Measurements from ENCODE around the gene CDH4. TPM values are rescaled to one million over a fixed set of nuclear protein-coding genes. Genes with fewer than 3 reads are reported as not detected.

CDH4 gene
- total RNA-seq, 1 experiment from 2014 or later, result not detected

- no peak for DNase-seq
- no peaks in the 10 kb centered on the region for H3K27me3 ChIP-seq (replicated peaks; ENCODE audit: control insufficient read depth, insufficient read depth, low read length)
- H3K4me1 Mint-ChIP-seq (ENCODE audit: low read depth, unreplicated experiment), result no peaks in the 10 kb centered on the region
- no peaks in the 10 kb centered on the region for H3K36me3 Mint-ChIP-seq (ENCODE audit: insufficient read depth, unreplicated experiment)
- H3K9me3 Mint-ChIP-seq (ENCODE audit: unreplicated experiment), result peaks cover 10% of the 10 kb centered on the region
- peaks cover 24% of the 10 kb centered on the region for H3K9me3 ChIP-seq
- ChIA-PET POLR2A (interaction anchor here (0.5 kb wide), 1 partner anchor 9 kb away, joined by 3 read pairs; no protein-coding TSS in a partner anchor), CTCF (interaction anchor here (0.6 kb wide), 1 partner anchor 12 kb away, joined by 3 read pairs; no protein-coding TSS in a partner anchor)
- intact Hi-C loops (cut with micrococcal nuclease; ENCODE audit: unreplicated experiment), result no loop called here
- no peak overlapping the region for H3K27ac Mint-ChIP-seq (ENCODE audit: unreplicated experiment)
- H3K4me3 ChIP-seq (ENCODE audit: low read depth, low read length), result no peak overlapping the region
- TF ChIP-seq CTCF (IDR thresholded peaks at IDR 0.05; ENCODE audit: insufficient read depth in 1 of 2, low read depth in 1 of 2, low read length in 1 of 2, severe bottlenecking in 1 of 2, unreplicated experiment in 1 of 2), result no peak
- BruUV-seq (replicated peaks), result no TSS peak
- H3K4me3 Mint-ChIP-seq (ENCODE audit: unreplicated experiment), result no peak overlapping the region
- peaks cover 21% of the 10 kb centered on the region for H3K27me3 Mint-ChIP-seq (ENCODE audit: insufficient read depth, unreplicated experiment)
- H3K36me3 ChIP-seq (ENCODE audit: control insufficient read depth, insufficient read depth, low read length), result no peaks in the 10 kb centered on the region
- H3K4me1 ChIP-seq, result no peaks in the 10 kb centered on the region
Measured at GRCh38 chr20:61746781-61747180, 494.7 kb downstream of the CDH4 start.

GRCh38 chr20:61748376-61748775 lies 496.3 kb downstream of the CDH4 start:
- intact Hi-C loops (cut with micrococcal nuclease; ENCODE audit: unreplicated experiment), result no loop called here
- H3K4me3 Mint-ChIP-seq (ENCODE audit: unreplicated experiment), result no peak overlapping the region
- H3K27me3 ChIP-seq (replicated peaks; ENCODE audit: control insufficient read depth, insufficient read depth, low read length), result no peaks in the 10 kb centered on the region

GRCh38 chr20:61749406-61750075 lies 497.5 kb downstream of the CDH4 start:
- H3K36me3 ChIP-seq (ENCODE audit: control insufficient read depth, insufficient read depth, low read length), result no peaks in the 10 kb centered on the region
- Mint-ChIP-seq H3K9me3 (ENCODE audit: unreplicated experiment) (peaks cover 10% of the 10 kb centered on the region), H3K27me3 (ENCODE audit: insufficient read depth, unreplicated experiment) (peaks cover 17% of the 10 kb centered on the region), H3K4me3 (ENCODE audit: unreplicated experiment) (no peak overlapping the region), H3K27ac (ENCODE audit: unreplicated experiment) (no peak overlapping the region), H3K36me3 (ENCODE audit: insufficient read depth, unreplicated experiment) (no peaks in the 10 kb centered on the region), H3K4me1 (ENCODE audit: low read depth, unreplicated experiment) (no peaks in the 10 kb centered on the region)
- BruUV-seq (replicated peaks), result no TSS peak
- peaks cover 24% of the 10 kb centered on the region for H3K9me3 ChIP-seq
- no peak overlapping the region for H3K4me3 ChIP-seq (ENCODE audit: low read depth, low read length)
- DNase-seq, result peak in 1 of 2 experiments; percentile 26
- intact Hi-C loops (cut with micrococcal nuclease; ENCODE audit: unreplicated experiment), result no loop called here
- ChIA-PET POLR2A (no interaction called here), CTCF (no interaction called here)
- no peaks in the 10 kb centered on the region for H3K27me3 ChIP-seq (replicated peaks; ENCODE audit: control insufficient read depth, insufficient read depth, low read length)
- H3K4me1 ChIP-seq, result no peaks in the 10 kb centered on the region
- no peak for TF ChIP-seq CTCF (IDR thresholded peaks at IDR 0.05; ENCODE audit: insufficient read depth in 1 of 2, low read depth in 1 of 2, low read length in 1 of 2, severe bottlenecking in 1 of 2, unreplicated experiment in 1 of 2)

More at GRCh38 chr20:61748376-61748775, 496.3 kb downstream of the CDH4 start:
- Histone ChIP-seq H3K36me3 (ENCODE audit: control insufficient read depth, insufficient read depth, low read length) (no peaks in the 10 kb centered on the region), H3K4me1 (no peaks in the 10 kb centered on the region), H3K9me3 (peaks cover 24% of the 10 kb centered on the region), H3K4me3 (ENCODE audit: low read depth, low read length) (no peak overlapping the region)
- ChIA-PET CTCF (interaction anchor here (0.6 kb wide), 1 partner anchor 122 kb away, joined by 3 read pairs; no protein-coding TSS in a partner anchor), POLR2A (no interaction called here)
- H3K27me3 Mint-ChIP-seq (ENCODE audit: insufficient read depth, unreplicated experiment), result peaks cover 17% of the 10 kb centered on the region
- TF ChIP-seq CTCF (IDR thresholded peaks at IDR 0.05; ENCODE audit: insufficient read depth in 1 of 2, low read depth in 1 of 2, low read length in 1 of 2, severe bottlenecking in 1 of 2, unreplicated experiment in 1 of 2), result no peak
- H3K27ac Mint-ChIP-seq (ENCODE audit: unreplicated experiment), result no peak overlapping the region
- no peaks in the 10 kb centered on the region for H3K36me3 Mint-ChIP-seq (ENCODE audit: insufficient read depth, unreplicated experiment)
- BruUV-seq (replicated peaks), result no TSS peak
- no peak for DNase-seq
- peaks cover 10% of the 10 kb centered on the region for H3K9me3 Mint-ChIP-seq (ENCODE audit: unreplicated experiment)
- H3K4me1 Mint-ChIP-seq (ENCODE audit: low read depth, unreplicated experiment), result no peaks in the 10 kb centered on the region
